Measurements from ENCODE around the gene SHISAL1.

SHISAL1 gene

DNA sequence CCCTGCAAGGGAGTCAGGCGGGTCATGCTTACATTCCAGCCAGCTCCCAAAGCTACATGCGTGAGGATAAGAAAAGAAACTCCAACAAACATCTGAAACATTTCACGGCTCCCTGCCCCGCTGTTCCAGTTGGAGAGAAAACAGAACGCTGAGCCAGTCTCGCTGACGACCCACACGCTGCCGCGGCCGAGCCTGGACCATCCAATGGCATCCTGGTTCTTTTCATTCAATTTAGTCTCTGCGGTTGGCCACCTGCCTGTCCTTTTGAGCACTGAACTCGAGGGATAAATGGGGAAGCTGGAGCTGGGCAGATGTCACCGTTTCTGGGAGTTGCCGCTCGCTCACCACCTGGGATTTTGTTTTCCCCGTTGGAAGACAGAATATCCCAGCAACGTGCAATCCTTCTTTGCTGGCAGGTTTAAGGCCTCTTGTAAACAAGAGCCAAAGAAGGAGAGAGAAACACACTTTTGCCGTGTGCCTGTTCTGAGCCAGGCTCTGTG, 45.3 kb upstream of the SHISAL1 start:
- TF ChIP-seq, protein P1, sequence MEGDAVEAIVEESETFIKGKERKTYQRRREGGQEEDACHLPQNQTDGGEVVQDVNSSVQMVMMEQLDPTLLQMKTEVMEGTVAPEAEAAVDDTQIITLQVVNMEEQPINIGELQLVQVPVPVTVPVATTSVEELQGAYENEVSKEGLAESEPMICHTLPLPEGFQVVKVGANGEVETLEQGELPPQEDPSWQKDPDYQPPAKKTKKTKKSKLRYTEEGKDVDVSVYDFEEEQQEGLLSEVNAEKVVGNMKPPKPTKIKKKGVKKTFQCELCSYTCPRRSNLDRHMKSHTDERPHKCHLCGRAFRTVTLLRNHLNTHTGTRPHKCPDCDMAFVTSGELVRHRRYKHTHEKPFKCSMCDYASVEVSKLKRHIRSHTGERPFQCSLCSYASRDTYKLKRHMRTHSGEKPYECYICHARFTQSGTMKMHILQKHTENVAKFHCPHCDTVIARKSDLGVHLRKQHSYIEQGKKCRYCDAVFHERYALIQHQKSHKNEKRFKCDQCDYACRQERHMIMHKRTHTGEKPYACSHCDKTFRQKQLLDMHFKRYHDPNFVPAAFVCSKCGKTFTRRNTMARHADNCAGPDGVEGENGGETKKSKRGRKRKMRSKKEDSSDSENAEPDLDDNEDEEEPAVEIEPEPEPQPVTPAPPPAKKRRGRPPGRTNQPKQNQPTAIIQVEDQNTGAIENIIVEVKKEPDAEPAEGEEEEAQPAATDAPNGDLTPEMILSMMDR (conservative IDR thresholded peaks at IDR 0.05; ENCODE audit: control insufficient read depth, insufficient read depth, low read depth, low read length): no peak

DNA sequence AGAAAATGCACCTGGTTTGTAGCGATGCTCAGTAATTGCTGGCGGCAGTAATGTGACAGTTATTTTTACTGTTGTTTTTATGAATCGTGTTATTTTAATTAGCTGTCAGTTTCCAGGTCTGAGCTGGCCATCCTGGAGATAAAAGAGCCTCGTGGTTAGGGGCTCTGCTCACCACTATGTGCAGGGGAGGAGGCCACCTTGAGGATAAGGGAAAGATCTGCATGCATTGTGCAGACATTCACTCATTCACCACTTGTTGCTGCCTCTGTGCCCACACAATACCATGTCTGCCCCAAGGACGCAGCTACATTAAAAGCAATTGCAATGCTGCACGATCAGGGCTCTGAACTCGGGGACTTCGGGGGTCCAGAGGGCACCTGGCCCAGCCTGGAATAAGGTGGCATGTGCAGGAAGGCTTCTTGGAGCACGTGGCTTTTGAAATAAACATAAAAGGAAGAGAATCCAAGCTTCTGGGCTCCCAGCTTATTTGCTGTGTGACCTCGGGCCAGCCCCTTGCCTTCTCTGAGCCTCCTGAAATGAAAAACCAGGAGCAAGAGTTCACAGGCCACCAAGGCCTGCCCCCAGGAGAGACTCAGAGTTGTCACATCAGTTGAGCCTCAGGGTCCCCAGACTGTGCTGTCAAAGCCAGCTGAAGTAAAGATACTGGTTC, 44.7 kb upstream of the SHISAL1 start:
- TF ChIP-seq, protein P1 (conservative IDR thresholded peaks at IDR 0.05; ENCODE audit: control insufficient read depth, insufficient read depth, low read depth, low read length): no peak
- DNase-seq (ENCODE audit: low read depth): no peak
- no peak overlapping the region for H3K4me3 ChIP-seq (ENCODE audit: control insufficient read depth, low read depth, low read length)

More for the DNA sequence above, 45.3 kb upstream of the SHISAL1 start:
- H3K4me3 ChIP-seq (ENCODE audit: control insufficient read depth, low read depth, low read length): no peak overlapping the region
- no peak for DNase-seq (ENCODE audit: low read depth)

DNA sequence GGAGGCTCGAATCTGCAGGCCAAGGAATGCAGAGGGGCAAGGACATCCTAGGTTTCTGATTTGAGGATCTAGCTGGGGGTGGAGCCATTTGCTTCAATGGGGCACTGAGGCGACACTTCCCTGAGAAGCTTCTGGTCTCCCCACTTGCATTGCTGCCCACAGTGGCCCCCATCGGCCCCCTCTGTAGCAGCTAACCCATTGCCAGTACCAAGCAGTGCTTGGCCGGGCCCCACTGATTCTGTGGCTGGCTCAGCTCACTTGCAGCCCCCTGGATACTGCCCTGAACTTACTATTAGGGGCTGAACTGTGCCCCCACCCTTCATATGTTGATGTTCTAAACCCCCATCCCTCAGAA, 42.9 kb upstream of the SHISAL1 start:
- no peak overlapping the region for H3K4me3 ChIP-seq (ENCODE audit: control insufficient read depth, low read depth, low read length)
- DNase-seq (ENCODE audit: low read depth): no peak
- TF ChIP-seq, protein P1 (conservative IDR thresholded peaks at IDR 0.05; ENCODE audit: control insufficient read depth, insufficient read depth, low read depth, low read length): no peak

DNA sequence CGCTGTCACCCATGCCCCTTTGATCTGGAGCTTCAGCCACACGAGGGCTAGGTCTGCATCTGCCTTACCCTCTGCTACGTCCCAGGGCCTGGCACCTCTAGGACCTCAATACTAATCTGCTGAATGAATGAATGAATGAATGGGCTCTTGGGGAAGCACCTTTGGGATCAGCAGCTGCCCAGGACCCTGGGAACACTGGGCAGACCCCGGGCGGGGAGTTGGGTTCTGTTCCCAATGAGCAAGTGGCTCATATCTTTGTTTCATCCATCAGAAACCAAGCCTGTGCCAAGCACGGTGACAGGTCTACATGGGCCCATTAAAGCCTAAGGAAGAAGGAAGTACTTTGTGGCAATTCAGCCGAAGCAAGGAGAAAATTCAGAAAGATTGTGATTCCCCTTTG, 41.5 kb upstream of the SHISAL1 start:
- H3K4me3 ChIP-seq (ENCODE audit: control insufficient read depth, low read depth, low read length): no peak overlapping the region
- TF ChIP-seq, protein P1 (conservative IDR thresholded peaks at IDR 0.05; ENCODE audit: control insufficient read depth, insufficient read depth, low read depth, low read length): no peak
- DNase-seq (ENCODE audit: low read depth): no peak

DNA sequence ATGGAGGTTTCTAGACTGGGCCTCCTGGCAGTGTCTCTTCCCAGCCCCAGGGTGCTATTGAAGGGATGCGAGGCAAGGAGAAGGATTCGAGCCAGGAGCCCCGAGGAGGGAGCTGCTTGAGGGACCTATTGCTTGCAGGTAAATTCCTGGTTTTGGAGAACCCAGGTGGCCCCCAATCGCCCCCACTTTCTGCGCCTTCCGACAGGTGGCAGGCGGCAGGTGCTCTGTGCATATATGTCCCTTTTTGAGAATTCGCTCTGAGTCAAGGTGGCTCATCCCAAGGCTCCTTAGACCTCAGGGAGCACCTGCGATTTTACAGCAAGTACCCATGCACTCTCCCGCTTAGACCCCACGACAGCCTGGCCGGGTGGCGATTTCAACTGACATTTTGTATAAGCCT, 40.3 kb upstream of the SHISAL1 start:
- TF ChIP-seq, protein P1 (conservative IDR thresholded peaks at IDR 0.05; ENCODE audit: control insufficient read depth, insufficient read depth, low read depth, low read length): no peak

DNA sequence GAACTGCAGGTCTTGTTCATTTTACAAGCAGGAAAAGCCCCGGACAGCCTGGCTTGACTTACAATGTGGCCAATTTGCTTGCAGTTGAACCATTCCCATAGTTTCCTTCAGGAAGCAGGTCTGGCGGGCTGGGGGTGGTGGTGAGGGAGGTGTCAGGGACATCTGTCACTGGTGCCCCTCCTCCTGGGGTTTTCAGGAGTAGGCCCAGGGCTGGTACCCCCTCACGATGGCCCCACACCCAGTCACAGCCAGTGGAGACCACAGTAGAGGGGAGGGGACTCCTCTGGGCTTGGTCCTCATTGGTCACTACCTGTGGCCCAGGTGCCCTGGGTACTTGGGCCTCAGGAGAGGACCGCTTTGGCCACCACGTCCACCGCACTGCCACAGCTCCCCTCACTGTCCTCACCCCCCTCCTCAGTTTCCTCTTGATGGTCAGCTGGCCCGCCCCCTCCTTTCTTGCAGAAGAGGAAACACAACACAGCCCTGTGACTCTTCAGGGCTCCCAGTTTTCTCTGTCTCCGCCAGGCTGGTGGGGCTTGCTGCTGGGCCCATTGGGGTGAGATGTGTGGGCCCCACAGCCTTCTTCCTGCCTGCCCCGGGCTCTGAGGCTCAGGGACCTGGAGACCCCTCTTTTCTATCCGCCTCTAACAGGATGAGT, 39.8 kb upstream of the SHISAL1 start:
- no peak for DNase-seq (ENCODE audit: low read depth)
- no peak overlapping the region for H3K4me3 ChIP-seq (ENCODE audit: control insufficient read depth, low read depth, low read length)
- TF ChIP-seq, protein P1 (conservative IDR thresholded peaks at IDR 0.05; ENCODE audit: control insufficient read depth, insufficient read depth, low read depth, low read length): no peak

More for the DNA sequence above, 40.3 kb upstream of the SHISAL1 start:
- no peak overlapping the region for H3K4me3 ChIP-seq (ENCODE audit: control insufficient read depth, low read depth, low read length)
- no peak for DNase-seq (ENCODE audit: low read depth)
